Stomach (tissue), 4 donors: ENCODE data around the gene GRIP2.

ENCODE experiments used
- EP300 ChIP-seq: sonication (generic); formaldehyde crosslinking; IDR thresholded peaks from one replicate; pipeline ENCODE4 v1.6.1; 2017; ENCODE audit warnings: antibody characterized with exemption
- POLR2A ChIP-seq, 4 donors: fragments of 450-650 bp; IDR thresholded peaks; one replicate each; pipeline ENCODE4 v1.6.1; 2016; ENCODE audit warnings: antibody characterized with exemption in 4 of 4, control low read depth in 2 of 4, mild to moderate bottlenecking in 1 of 4, moderate library complexity in 1 of 4
- POLR2AphosphoS5 ChIP-seq, 3 donors: sonication (generic); formaldehyde crosslinking; IDR thresholded peaks; one replicate each; pipeline ENCODE4 v1.6.1; 2016; ENCODE audit warnings: antibody characterized with exemption in 3 of 3
- TF ChIP-seq, protein P1 (sequence below), 7 experiments: fragments of 450-650 bp in 4 of 7; fragments of 200-600 bp in 3 of 7; sonication (generic) in 3 of 7; IDR thresholded peaks; one replicate each; pipeline ENCODE4 v1.5.1; 2016 to 2019; ENCODE audit warnings: antibody characterized with exemption in 7 of 7, control low read depth in 2 of 7, mild to moderate bottlenecking in 1 of 7

DNA sequence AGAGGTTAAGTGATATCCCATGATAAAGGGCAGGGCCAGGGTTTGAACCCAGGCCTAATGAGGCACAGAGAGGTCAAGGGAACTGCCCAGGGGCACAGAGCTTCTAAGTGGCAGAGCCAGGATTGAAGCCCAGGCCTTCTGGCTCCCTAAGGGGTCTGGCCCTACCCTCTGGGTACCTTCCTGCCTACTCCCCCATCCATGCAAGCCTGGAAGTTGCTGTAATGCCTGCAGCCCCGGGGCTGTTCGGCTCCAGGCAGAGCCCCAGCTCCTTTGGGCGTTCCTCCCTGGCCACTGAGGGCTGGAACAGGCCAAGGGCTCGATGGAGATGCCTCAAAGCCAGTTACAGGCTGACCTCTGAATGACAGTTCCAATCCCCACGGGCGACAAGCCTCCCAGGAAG, 4.5 kb downstream of the GRIP2 start:
- TF ChIP-seq, protein P1, sequence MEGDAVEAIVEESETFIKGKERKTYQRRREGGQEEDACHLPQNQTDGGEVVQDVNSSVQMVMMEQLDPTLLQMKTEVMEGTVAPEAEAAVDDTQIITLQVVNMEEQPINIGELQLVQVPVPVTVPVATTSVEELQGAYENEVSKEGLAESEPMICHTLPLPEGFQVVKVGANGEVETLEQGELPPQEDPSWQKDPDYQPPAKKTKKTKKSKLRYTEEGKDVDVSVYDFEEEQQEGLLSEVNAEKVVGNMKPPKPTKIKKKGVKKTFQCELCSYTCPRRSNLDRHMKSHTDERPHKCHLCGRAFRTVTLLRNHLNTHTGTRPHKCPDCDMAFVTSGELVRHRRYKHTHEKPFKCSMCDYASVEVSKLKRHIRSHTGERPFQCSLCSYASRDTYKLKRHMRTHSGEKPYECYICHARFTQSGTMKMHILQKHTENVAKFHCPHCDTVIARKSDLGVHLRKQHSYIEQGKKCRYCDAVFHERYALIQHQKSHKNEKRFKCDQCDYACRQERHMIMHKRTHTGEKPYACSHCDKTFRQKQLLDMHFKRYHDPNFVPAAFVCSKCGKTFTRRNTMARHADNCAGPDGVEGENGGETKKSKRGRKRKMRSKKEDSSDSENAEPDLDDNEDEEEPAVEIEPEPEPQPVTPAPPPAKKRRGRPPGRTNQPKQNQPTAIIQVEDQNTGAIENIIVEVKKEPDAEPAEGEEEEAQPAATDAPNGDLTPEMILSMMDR (IDR thresholded peaks at IDR 0.05), result no peak
- TF ChIP-seq POLR2A (IDR thresholded peaks at IDR 0.05), result no peak
- TF ChIP-seq POLR2AphosphoS5 (IDR thresholded peaks at IDR 0.05), result no peak
- TF ChIP-seq EP300, result no peak
